NCI-H526 treated with DMSO at 0.1 percent for 48 hours (cell line): Measurements from ENCODE around the gene CITED1.
A peak's percentile ranks its signal among the peaks of the same experiment; 100 is the strongest.
"Not testable (repeated sequence)": the region's sequence is repeated elsewhere in the genome, so short reads cannot be mapped to it uniquely, and the experiment has no call there.

Source experiments
- DNase-seq: peaks from one replicate; lab custom pipeline; 2025; lab: John Stamatoyannopoulos, UW

The CITED1 gene

GRCh38 chrX:72305286-72306084, at the start of gene CITED1:
Gene CITED1, minus strand, starts transcription at chrX:72305914. Its CDS starts 3,045 bp downstream, at chrX:72302869.
- DNase-seq = no peak

GRCh38 chrX:72352786-72353185, 47.1 kb upstream of the CITED1 start:
- DNase-seq = no peak

DNA sequence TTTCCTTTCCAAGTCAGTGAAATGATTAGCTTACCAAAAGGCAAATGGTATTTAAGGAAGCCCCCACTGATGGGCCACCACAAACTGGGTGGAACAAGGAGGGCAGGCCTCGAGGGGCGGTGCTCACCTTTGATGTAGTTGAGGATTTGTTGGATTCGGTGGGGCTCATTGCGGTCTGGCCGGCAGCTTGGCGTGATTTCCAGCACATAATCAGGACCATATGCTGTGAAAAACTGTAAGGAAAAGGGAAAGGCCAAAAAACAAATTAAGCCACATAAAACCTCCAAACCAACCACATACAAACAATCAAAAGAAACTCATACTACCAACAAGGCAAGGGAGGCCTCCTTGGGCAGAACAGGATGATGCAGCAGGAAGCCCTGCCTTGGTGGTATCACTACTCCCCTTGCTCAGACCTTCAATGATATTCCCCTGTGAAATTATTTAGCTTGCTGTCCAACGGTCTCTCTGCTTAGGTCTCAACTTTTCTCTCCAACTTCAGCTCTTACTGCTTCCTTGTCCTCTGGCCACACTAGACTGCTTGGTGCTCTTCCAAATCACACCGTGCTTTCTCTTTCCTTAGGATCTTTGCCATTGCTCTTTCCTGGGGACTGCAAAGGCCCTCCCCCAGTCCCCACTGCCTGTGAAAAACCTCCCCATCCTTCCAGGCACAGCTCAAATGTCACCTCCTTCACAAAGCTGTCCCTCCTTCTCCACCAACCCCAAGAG, 46.1 kb upstream of the CITED1 start:
- DNase-seq = no peak

DNA sequence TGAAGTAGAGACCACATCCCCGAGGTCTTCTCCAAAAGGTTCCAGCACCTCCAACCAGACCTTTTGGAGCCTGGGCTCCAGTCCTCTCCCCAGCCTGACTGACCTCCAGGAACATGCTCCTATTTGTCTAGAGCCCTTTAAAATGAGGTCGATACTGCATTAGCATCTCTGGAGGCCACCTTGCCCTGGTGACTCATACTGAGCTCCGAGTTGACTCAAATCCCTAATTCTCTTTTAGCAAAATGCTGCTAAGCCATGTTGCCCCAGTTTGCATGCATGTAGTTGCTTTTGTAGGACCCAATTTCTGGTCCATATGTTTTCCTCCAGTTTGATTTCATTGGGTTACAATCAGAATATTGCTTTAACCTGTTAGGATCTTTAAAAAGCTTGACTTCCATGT, 43.5 kb upstream of the CITED1 start:
- DNase-seq = no peak

DNA sequence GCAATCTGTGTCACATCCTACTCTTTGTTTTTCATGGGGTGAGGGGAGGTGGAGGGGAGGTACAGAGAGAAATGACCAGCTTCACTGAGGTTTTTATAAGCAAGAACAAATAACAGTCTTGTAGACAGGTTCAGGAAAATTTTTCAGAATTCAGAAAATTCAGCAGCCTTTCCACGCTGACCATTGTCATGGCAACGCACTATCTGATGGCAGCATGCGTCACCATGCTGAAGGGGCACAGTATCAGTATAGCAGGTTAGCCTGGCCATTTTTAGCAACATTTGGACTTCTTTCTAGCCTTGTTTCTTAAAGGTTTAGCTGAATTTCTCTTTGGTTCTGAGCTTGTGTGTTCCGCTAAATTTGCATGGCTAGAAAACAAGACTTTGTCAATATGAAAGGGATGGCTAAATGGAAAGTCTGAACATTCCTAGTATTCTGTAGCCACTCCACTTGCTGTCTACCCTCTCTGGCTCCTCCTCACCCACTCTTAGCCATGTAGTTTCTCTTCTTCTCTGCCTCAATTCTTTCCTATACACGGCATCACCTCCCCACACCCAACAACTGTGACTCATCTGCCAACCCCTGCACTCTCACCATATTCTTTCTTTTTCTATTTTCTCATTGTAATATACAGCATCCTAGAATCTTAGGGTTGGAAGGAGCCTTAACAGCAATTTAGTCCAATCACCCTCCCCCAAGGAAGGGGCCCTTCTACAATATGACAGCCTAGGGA, 42.7 kb upstream of the CITED1 start:
- no peak for DNase-seq

GRCh38 chrX:72347366-72347765, 41.7 kb upstream of the CITED1 start:
- DNase-seq = peak; percentile 12

DNA sequence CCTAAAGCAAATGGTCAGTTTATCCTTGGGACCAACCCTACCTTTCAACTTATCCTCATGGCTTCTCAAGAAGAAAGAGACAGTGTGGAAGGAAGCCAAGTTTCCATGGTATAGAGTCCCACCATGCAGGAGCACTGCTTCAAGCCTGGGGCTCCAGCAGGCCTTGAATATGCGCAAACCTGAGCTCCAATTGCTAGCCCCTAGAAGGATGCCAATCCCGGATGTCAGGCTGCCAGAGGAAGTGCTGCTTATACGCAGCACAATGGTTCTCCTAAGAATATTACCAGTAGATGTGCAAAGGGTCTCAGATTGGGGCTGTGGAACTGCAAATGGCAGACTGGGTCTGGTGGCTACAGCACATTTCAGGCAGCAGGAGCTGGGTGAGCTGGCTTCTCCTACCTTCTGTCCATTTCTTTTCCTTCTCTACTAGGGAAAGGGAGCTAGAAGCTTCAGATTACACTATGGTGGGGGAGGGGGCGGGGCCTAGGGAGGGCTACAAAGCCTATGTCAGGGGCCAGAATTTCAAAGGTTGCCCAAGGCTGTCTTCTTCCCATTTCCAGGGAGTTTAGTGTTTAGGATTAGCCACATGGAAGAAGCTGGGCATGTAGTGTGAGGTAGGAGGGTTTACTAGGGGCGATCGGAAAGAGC, 40.7 kb upstream of the CITED1 start:
- no peak for DNase-seq

DNA sequence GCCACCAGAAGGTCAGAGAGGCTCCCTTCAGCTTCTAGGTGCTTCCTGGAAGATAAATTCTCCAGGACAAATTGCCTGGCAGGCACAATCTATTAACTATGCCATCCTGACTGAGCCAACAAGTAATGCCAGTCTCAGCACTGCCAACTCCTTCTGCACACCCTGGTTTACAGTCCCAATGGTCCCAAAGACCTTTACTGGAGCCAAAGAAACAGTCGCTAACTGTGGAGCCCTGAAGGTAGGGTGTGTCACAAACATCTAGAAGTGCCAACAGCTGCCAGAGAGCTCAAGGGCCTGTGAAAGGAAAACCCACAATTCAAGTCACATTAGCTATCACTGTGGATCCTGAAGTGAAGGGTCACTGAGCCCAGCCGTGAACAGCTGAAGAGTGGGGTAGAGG, 34.9 kb upstream of the CITED1 start:
- DNase-seq = no peak

- DNase-seq = no peak
Measured at GRCh38 chrX:72340041-72340440, 34.3 kb upstream of the CITED1 start.

DNA sequence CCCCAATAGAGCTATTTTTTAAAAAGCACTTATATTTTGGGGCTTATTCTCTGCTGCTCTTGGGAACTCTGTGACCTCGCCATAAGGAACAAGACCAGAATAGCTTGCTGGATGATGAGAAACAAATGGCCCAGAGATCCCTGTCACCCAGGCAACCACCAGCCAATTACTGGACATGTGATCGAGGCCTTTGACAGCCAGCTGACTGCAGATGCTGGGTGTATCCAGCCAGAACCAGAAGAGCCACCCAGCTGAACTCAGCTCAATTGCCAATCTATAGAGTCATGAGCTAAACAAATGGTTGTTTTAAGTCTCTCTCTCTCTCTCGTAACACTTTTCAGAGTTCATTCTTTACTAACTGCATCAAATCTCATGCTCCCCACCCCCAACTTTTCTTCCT, 24.4 kb upstream of the CITED1 start:
- DNase-seq = no peak

DNA sequence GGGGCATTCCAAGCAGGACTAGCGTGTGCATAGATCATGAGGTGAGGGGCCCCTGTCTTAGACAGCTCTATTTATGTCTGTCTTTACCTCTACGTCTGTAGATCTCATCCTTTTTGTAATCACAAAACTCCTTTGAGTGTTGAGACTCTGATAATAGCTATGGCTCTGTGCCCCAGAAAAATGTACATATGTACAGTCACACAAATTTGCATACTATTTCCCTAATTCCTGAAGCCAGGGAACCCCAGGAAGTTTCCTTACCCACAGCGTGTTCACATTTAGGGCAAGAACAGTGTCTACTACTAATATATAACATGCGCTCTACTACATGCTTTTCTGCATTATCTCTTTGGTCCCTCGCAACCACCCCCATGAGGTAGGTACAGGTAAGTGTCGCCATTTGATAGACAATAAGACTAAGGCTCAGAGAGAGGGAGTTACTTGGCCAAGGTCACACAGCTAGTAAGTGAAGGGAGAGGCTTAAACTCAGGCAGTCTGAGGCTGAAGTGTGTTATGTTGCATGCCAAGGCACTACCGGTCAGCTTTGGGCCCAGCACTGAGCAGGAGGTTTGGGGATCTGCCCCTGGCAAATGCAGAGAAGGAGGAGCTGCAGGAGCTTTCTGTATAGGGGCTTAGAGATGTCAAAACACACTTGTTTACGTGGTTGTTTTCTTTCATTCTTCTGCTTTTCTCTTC, 21.0 kb upstream of the CITED1 start:
- DNase-seq = peak; percentile 1

DNA sequence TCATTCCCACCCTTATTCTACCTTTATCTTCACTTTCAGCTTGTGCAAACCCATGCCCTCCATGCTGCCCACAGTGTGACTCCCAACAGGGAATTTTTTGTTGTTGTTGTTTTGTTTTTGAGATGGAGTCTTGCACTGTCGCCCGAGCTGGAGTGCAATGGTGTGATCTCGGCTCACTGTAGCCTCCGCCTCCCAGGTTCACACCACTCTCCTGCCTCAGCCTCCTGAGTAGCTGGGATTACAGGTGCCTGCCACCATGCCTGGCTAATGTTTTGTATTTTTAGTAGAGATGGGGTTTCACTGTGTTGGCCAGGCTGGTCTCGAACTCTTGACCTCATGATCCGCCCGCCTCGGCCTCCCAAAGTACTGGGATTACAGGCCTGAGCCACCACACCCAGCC, 13.9 kb upstream of the CITED1 start:
- not testable (repeated sequence) for DNase-seq

GRCh38 chrX:72317139-72317538, 11.4 kb upstream of the CITED1 start:
- DNase-seq = no peak

- DNase-seq = no peak
Measured at GRCh38 chrX:72316408-72317110, 10.8 kb upstream of the CITED1 start.

GRCh38 chrX:72314881-72315280, 9.2 kb upstream of the CITED1 start:
- DNase-seq = no peak

DNA sequence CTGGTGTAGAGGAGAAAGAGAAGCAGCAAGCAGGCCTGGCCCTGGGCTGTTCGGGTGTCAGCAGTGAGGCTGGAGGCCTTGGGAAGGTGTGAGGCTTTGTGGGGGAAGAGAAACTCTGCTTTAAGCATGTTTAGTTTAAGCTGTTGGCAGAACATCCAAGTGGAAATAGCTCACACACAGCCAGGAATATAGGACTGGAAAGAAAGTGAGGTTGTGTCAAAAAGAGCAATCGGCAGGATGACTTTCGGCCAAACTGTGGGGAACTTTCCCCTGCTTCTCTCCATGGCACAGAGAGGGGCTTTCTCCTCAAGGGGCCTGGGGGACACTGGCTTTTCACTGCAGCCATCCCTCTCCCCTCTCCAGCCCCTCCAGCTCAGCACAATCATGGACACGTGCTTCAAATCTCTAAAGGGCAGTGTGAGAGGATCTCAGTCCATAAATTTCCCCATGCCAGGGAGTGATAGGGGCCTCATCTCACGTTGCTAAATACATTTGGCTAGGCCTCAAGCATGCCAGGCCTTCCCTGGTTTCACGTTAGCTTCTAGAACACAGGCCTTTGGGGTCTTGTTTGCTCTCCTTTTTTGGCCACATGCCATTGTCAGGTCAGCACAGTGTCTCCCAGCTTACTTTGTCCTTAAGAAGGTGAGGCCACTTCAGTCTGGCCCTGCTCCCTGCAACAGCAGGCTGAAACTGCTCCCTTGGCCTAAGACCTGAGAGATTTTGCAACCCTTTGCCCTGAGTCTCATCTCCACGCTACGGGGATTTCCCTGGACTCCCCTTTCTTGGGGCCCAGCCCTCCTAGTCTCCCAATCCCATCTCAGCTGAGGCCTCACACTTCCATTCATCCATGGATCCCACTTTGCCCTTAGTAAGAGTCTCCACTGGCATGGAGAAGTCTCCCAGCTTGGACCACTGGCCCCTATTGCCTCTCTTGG, 8.3 kb upstream of the CITED1 start:
- DNase-seq = no peak

GRCh38 chrX:72312311-72312940, 6.7 kb upstream of the CITED1 start:
- DNase-seq = no peak

GRCh38 chrX:72309297-72310071, 3.8 kb upstream of the CITED1 start:
- DNase-seq = no peak
